ENCODE measurements around the gene UBE2F.
A peak's percentile ranks its signal among the peaks of the same experiment; 100 is the strongest.
"Not testable (repeated sequence)": the region's sequence is repeated elsewhere in the genome, so short reads cannot be mapped to it uniquely, and the experiment has no call there.

The UBE2F gene

DNA sequence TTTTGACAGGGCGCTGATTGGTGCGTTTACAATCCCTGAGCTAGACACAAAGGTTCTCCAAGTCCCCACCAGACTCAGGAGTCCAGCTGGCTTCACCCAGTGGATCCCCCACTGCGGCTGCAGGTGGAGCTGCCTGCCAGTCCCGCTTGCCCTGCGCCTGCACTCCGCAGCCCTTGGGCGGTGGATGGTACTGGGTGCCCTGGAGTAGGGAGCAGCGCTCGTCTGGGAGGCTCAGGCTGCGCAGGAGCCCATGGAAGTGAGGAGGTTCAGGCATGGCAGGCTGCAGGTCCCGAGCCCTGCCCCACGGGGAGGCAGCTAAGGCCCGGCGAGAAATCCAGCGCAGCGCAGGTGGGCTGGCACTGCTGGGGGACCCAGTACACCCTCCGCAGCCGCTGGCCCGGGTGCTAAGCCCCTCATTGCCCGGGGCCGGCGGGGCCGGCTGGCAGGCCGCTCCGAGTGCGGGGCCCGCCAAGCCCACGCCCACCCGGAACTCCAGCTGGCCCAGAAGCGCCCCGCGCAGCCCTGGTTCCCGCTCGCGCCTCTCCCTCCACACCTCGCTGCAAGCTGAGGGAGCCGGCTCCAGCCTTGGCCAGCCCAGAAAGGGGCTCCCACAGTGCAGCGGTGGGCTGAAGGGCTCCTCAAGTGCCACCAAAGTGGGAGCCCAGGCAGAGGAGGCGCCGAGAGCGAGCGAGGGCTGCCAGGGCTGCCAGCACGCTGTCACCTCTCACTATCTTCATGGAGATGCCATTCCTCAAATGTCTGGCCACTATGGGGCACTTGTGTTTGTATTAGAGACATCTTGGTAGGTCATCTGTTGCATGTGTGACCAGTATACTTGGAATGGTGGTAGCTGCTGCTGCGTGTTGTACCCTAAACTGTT lies 91.1 kb downstream of the UBE2F start:
- not testable (repeated sequence) for DNase-seq

DNA sequence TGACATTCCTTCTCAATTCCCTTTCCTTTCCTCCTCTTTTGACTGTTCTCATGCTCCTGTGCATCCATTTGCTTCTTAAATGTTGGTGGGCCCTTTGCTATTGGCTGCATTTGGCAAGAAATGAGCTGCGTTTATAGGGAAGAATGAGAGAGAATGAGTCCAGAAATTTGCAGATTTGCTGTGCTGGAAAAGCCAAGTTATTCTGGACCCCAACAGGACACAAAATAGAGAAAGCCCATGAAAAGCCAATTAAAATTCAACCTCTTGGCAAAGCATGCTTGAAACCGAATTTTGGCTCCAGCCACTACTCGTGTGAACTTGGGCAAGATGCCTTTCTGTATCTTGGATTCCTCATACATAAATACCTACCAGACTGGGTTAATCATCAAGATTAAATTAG lies 92.7 kb downstream of the UBE2F start:
- DNase-seq: no peak

DNA sequence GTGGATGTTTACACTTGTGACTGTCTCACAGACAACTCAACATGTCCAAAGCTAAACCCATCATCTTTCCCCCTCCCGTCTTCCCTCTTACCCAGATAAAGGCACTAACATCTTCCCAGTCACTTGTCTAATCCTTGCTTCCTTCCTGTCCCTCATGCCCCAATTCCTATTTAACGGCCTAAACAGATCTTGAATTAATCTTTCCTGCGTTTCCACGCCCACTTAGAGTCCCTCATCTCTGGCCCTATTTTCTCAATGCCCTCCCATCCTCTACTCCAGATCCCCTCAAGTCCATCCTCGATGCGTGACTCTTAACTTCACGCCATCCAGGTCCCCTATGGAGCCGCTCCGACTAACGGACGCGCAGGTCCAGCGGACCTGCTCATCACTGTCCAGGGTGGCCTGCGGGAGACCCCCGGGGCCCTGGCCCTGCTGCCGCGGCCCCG lies 93.3 kb downstream of the UBE2F start:
- DNase-seq: no peak

- peak; percentile 72 for DNase-seq
These were observed 93.9 kb downstream of the UBE2F start, which contains the start of gene SCLY for GRCh38 chr2:238060542-238061314. TSS of gene SCLY (plus strand) at chr2:238061001. CDS start at chr2:238061055, 54 bp downstream.

GRCh38 chr2:238061315-238062202 lies 94.7 kb downstream of the UBE2F start:
- no peak for DNase-seq

- DNase-seq: no peak
These were observed 96.8 kb downstream of the UBE2F start for GRCh38 chr2:238063414-238064189.

DNA sequence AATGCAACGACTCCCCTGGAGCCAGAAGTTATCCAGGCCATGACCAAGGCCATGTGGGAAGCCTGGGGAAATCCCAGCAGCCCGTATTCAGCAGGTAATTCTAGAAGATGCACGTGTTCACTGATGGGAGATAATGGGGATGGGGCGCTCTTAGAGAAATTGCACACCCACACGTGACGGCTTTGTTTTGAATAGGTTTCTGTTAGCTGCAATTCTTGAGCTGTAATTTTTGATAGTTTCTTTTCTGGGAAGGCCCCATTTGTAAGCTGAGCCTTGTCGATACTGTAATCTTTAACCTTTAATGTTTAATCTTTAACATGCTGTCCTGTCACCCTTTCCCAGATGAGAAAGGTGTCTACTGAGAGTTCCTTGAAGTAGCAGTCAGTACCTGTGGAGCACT lies 97.6 kb downstream of the UBE2F start:
- DNase-seq: no peak

DNA sequence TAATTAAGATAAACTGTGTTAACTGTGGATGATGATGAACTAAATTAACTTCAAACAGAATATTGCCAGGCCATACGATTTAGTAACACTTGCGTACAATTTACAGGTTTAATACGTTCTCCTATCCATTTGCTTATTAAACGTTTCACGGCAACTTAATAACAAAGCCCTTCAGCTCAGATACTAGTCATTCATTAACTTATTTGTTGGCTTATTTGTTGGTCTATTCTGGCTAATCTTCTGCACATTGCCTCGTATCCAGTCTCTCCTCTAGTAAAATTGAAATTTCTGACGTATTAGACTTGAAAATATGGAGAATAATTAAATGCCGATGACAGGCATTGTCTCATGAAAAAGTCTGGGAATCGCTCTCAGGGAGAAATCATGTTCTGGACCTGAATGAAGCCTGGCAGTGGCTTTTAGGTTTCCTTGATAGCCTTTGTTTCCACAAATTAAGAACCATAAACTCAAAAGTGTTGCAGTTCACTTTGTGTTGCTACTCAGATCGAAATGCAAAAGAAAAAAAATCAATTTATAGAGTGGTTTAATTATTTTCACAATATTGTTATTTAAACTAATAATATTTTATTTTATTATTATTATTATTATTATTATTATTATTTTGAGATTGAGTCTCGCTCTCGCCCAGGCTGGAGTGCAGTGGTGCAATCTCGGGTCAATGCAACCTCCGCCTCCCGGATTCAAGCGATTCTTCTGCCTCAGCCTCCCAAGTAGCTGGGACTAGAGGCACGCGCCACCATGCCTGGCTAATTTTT lies 98.4 kb downstream of the UBE2F start:
- no peak for DNase-seq

GRCh38 chr2:238066218-238066617 lies 99.4 kb downstream of the UBE2F start:
- DNase-seq: no peak

GRCh38 chr2:238066718-238067117 lies 99.9 kb downstream of the UBE2F start:
- not testable (repeated sequence) for DNase-seq

GRCh38 chr2:238067939-238068338 lies 101.1 kb downstream of the UBE2F start:
- no peak for DNase-seq

GRCh38 chr2:238069021-238069709 lies 102.4 kb downstream of the UBE2F start:
- DNase-seq: no peak

GRCh38 chr2:238069877-238070276 lies 103.1 kb downstream of the UBE2F start:
- DNase-seq: no peak

DNA sequence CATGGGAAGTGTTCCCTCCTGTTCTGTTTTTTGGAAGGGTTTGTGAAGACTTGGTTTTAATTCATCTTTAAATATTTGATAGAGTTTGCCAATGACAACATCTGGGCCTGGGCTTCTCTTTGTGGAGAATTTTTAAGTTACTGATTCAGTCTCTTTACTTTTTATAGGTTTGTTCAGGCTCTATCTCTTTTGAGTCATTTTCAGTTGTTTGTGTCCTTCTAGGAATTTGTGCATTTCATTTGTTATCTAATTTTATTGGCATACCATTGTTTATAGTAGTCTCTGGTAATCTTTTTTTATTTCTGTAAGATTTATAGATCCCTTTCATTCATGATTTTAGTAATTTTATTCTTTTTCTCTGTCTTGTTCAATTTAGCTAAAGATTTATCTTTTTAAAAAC lies 108.6 kb downstream of the UBE2F start:
- no peak for DNase-seq

DNA sequence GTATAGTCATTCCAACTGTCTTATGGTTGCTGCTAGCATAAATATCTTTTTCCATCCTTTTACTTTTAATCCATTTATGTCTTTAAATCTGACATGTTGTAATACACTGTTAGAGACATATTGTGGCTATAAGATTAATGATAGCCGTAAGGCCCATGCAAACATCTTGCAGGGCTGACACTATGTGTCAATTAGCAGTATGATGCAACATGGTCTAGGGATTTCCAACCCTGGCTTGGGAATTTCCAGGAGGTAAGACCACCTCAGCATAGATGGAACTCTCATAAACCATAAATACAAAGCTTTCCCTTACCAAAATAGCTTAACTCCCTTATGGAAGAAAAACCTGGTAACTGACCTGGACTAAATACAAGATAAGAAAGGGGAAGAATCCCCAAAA lies 110.5 kb downstream of the UBE2F start:
- no peak for DNase-seq

DNA sequence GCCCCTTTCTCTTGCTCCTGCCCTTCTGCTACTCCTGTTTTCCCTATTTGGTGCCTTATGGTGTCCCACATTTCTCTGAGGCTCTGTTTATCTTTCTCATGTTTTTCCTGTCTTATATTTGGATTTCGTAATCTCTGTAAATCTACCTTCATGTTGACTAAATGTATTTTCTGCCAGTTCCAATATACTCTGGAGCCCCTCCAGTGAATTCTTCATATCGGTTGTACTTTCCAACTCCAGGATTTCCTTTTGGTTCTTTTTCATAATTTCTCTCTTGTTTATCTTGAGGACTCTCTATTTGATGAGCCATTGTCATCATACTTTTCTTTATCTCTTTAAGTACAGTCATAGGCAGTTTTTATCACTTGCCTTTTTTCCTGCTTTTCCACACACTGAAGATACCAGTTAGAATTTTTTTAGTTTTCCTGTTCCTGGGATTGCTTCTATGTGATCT lies 113.1 kb downstream of the UBE2F start:
- DNase-seq: no peak

- DNase-seq: no peak
These were observed 113.7 kb downstream of the UBE2F start for GRCh38 chr2:238080518-238080917.

- no peak for DNase-seq
These were observed 114.3 kb downstream of the UBE2F start for GRCh38 chr2:238081150-238081549.

- no peak for DNase-seq
These were observed 114.7 kb downstream of the UBE2F start for GRCh38 chr2:238081561-238081960.

DNA sequence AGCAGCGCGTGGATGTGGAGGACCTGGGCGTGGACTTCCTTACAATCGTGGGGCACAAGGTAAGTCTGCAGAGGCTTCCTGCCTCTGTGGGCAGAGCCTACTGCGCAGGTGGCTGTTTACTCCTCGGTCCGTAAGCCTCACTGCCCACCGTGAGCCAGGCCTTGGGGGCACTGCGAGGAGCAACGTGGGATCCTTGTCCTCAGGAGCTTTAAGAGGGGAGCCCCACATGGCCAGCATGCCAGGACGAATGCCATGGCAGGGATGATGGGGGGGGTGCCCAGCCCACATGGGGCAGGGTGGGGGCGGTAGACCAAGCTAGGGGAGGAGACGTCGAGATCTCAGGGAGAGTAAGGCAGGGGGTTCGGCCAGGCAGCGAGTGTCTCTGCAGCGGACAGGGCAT lies 115.3 kb downstream of the UBE2F start:
- no peak for DNase-seq

DNA sequence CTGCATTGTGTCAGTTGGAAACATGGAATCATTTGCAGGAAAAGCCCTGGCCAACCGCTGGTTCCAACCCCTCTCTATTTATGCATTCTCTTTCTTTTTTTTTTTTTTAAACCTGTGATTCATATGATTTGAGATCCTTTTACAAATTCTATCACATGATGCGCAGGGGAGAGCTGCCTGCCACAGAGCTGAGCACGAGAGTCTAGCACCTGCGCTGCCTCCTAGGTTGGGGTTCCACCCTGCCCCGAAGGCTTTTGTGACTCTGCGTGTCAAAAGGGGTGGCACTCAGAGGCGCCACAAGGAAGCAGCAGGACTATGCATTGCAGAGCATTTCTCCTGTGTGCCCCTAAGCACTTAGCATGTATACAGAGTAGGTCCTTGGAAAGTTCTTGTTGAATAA lies 116.0 kb downstream of the UBE2F start:
- no peak for DNase-seq

Data from NCI-H2081 treated with DMSO at 0.1 percent for 48 hours (cell line).